NCI-H524 treated with DMSO at 0.1 percent for 48 hours (cell line): Measurements from ENCODE around the gene E2F4.

Experiments
- DNase-seq: peaks from one replicate; lab custom pipeline; 2025; lab: John Stamatoyannopoulos, UW

Gene E2F4

GRCh38 chr16:67190448-67191399 lies 1.2 kb upstream of the E2F4 start:
- DNase-seq, result no peak

DNA sequence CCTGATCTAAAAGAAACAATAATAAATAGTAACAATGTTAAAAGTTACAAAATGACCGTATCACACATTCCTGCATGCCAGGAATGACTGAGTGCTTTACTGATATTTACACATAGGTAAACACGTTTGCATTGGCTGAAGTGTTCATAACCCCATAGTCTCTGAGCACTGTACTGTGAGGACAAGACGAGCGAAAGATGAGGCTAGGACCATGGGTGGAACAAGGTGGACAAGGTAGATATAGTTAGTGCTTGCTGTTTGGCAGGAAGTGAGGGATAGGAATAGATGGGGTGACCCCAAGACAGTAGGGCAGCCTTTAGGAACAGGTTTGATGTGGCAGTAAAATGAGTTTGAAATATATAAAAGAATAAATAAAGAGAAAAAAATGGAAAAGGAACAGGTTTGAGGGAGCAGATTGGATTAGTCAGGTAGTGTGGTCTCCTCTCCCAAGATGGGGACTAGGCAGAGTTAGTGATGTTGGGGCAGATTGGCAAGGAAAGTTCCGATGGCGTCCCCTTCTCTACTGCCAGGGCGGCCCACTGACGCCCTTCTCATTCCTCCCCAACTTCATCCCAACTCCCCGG lies 452 bp upstream of the E2F4 start:
- DNase-seq, result no peak

GRCh38 chr16:67192781-67193361 lies 916 bp downstream of the E2F4 start:
- no peak for DNase-seq

- no peak for DNase-seq
Observed at GRCh38 chr16:67193536-67193935, 1.6 kb downstream of the E2F4 start.

GRCh38 chr16:67194260-67194659 lies 2.3 kb downstream of the E2F4 start:
- no peak for DNase-seq

GRCh38 chr16:67195676-67196075 lies 3.7 kb downstream of the E2F4 start:
- DNase-seq, result no peak

GRCh38 chr16:67196881-67197280 lies 4.9 kb downstream of the E2F4 start:
- no peak for DNase-seq

GRCh38 chr16:67197704-67198103 lies 5.7 kb downstream of the E2F4 start:
- no peak for DNase-seq

DNA sequence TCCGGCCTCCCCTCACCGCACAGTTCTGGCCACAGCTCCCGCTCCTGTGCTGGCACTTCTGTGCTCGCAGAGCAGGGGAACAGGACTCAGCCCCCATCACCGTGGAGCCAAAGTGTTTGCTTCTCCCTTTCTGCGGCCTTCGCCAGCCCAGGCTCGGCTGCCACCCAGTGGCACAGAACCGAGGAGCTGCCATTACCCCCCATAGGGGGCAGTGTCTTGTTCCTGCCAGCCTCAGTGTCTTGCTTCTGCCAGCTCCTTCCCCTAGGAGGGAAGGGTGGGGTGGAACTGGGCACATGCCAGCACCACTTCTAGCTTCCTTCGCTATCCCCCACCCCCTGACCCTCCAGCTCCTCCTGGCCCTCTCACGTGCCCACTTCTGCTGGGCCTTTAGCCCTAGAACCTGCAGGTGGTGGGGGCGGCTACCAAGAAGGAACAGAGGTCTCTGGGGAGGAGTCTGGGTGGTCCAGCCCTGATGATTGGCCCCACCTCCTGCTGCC lies 6.3 kb downstream of the E2F4 start:
- no peak for DNase-seq

DNA sequence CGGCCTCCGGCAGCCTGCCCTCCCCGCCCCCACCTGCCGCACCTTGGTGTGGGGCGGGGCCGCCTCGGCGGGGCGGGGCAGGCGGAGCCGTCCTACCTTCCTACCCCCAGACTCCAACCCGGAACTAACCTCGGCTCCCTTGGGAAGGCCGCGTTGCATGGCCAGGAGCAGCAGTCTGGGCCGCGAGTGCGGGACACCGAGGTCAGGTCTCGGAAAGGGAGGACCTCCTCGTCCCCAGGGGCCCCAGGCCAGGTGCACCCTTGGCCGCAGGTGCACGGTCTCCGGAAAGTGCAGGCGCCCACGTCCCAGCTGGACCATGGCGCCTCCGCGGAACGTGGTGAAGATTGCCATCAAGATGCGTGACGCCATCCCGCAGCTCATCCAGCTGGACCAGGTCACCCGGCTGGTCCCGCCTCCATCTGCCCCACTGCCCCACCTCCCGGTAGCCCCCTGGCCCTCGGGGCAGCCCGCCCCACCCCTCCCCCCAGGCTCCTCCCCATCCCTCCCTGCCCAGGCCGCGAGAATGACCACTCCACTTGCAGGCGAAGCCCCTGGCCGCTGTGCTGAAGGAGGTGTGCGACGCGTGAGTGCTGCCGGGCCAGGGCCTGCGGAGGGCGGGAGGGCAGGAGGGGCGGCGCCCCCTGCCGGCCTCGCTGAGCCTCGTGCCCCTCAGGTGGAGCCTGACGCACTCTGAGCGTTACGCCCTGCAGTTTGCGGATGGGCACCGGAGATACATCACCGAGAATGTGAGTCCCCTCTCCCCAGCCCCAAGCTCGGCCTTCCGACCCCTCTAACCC lies 7.3 kb downstream of the E2F4 start, which contains the start of gene ELMO3:
TSS of gene ELMO3 (plus strand) at position 121 of the 797 bp plus-strand sequence. CDS start at position 317, 196 bp downstream.
- no peak for DNase-seq

GRCh38 chr16:67199808-67200198 lies 7.8 kb downstream of the E2F4 start:
- DNase-seq, result no peak

DNA sequence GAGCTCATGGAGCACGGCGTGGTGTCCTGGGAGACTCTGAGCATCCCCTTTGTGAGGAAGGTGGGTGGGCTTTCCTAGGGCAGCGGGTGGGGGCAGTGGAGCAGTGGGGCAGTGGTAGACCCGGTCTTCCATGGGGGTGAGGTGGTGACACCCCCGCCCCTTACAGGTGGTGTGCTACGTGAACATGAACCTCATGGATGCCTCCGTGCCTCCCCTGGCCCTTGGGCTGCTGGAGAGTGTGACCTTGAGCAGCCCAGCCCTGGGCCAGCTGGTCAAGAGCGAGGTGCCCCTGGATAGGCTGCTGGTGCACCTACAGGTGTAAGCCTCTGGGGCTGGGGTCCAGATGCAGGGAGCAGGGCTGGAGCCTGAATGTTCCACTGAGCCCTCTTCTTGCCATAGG lies 8.5 kb downstream of the E2F4 start:
- DNase-seq, result no peak

GRCh38 chr16:67201411-67202345 lies 9.7 kb downstream of the E2F4 start:
- DNase-seq, result no peak

DNA sequence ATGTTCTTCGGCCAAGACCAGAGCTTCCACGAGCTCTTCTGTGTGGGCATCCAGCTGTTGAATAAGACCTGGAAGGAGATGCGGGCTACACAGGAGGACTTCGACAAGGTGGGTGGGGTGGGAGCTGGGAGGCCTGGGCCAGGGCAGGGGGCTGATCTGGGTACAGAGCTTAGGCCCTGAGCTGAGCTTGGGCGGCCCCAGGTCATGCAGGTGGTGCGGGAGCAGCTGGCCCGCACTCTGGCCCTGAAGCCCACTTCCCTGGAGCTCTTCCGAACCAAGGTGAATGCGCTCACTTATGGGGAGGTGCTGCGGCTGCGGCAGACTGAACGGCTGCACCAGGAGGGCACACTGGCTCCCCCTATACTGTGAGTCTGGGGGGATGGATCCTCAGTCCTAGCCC lies 10.5 kb downstream of the E2F4 start:
- DNase-seq, result no peak

GRCh38 chr16:67202956-67203493 lies 11.1 kb downstream of the E2F4 start:
- DNase-seq, result no peak

DNA sequence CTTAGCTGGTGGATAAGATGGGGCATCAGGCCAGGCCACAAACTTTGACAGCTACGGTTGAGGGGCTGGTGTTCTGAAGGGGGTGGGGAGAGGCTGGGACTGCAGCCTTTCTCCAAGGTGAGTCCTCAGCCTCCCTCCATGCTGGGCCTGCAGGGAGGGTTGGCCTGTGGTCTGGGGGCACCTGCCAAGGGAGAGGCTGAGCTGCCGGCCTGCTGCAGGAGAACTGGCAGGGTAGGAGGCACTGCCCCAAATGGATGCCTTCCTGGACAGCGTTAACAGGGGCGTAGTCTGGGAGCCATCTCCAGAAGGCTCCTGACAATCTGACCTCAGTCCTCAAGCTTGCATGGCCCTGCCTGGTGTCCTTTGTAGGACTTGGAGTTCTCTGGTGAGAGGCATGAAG lies 12.1 kb downstream of the E2F4 start:
- DNase-seq, result no peak

DNA sequence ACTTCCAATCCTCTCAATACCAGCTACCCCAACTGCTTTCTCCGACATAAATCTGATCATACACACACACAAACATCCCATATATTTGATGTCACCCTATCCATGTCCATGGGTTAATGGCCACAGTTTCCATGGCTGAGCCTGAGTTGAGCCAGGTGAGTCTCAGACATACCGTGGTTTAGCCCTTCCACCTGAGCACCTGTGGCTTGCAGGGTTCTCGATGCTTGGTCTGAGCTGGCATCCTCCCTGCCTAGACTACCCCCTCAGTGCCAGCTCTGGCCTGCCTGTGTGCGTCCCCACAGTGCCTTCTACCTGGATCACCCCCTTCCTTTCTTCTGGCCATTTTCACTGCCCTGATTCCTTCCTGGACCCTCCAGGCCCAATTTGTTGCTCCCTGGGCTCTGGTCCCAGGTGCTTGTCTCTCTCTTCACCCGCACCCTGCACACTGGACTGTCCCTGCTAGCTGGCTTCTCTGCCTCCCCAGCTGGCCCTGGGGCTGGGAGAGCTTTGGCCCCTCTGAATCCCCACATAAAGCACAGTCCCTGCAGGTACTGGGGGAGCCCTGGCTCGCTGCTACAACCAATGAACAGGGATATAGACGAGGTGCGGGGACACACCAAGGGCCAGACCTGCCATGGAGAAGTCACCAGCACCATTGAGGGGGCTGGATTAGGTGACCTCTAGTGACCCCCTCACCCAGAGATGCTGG lies 14.3 kb downstream of the E2F4 start:
- no peak for DNase-seq

- no peak for DNase-seq
Observed at GRCh38 chr16:67206838-67207248, 14.9 kb downstream of the E2F4 start.

- no peak for DNase-seq
Observed at GRCh38 chr16:67207249-67208091, 15.5 kb downstream of the E2F4 start.
